GM23338 (cell line): ENCODE data around the gene GPRIN1. TPM values are rescaled to one million over a fixed set of nuclear protein-coding genes. Genes with fewer than 3 reads are reported as not detected.

Experiments
- ATAC-seq: fragments of 200-7000 bp; cut with Tn5 transposase; 3 replicates; pipeline ENCODE4 v1.9.1; 2020
- DNase-seq: peaks from one replicate; pipeline ENCODE4 v3.0.0-alpha.2; 2015; ENCODE audit warnings: low spot score
- H2AFZ ChIP-seq: fragments of 200-600 bp; sonication (generic); 2 replicates; pipeline ENCODE4 v1.8.0; 2016; ENCODE audit warnings: antibody characterized with exemption, mild to moderate bottlenecking, moderate library complexity
- H3F3A ChIP-seq: fragments of 200-600 bp; sonication (generic); replicated peaks from 2 replicates; pipeline ENCODE4 v1.8.0; 2017; ENCODE audit warnings: antibody characterized with exemption, mixed run types, low read depth
- H3K27ac ChIP-seq: fragments of 200-600 bp; sonication (generic); 2 replicates; pipeline ENCODE4 v1.6.1; 2016; ENCODE audit warnings: low read depth
- H3K27me3 ChIP-seq: fragments of 200-600 bp; sonication (generic); 2 replicates; pipeline ENCODE4 v1.8.0; 2016; ENCODE audit warnings: mild to moderate bottlenecking, mixed run types, moderate library complexity; ENCODE audit not compliant: insufficient read depth
- H3K36me3 ChIP-seq: fragments of 200-600 bp; sonication (generic); 2 replicates; pipeline ENCODE4 v1.8.0; 2016; ENCODE audit warnings: mild to moderate bottlenecking; ENCODE audit not compliant: insufficient read depth
- H3K4me1 ChIP-seq: fragments of 200-600 bp; sonication (generic); 2 replicates; pipeline ENCODE4 v1.8.0; 2016; ENCODE audit warnings: mild to moderate bottlenecking, moderate library complexity; ENCODE audit not compliant: insufficient read depth
- H3K4me2 ChIP-seq: fragments of 200-600 bp; sonication (generic); 2 replicates; pipeline ENCODE4 v1.7.1; 2017; ENCODE audit warnings: mixed run types
- H3K4me3 ChIP-seq: fragments of 200-600 bp; sonication (generic); 2 replicates; pipeline ENCODE4 v1.6.1; 2016; ENCODE audit warnings: mixed run types
- H3K79me2 ChIP-seq: fragments of 200-600 bp; sonication (generic); replicated peaks from 2 replicates; pipeline ENCODE4 v1.8.0; 2017; ENCODE audit warnings: mild to moderate bottlenecking; ENCODE audit not compliant: insufficient read depth
- H3K9me2 ChIP-seq: fragments of 200-600 bp; sonication (generic); 2 replicates; pipeline ENCODE4 v1.8.0; 2017; ENCODE audit not compliant: insufficient read depth
- H4K20me1 ChIP-seq: fragments of 200-600 bp; sonication (generic); replicated peaks from 2 replicates; pipeline ENCODE4 v1.8.0; 2017; ENCODE audit warnings: mild to moderate bottlenecking; ENCODE audit not compliant: insufficient read depth
- H3K27ac Mint-ChIP-seq: 2 replicates; pipeline ENCODE4 v1.8.0; 2020; ENCODE audit warnings: inconsistent platforms, mild to moderate bottlenecking, moderate library complexity, mixed read lengths
- H3K27me3 Mint-ChIP-seq: 3 replicates; pipeline ENCODE4 v1.8.0; 2022; ENCODE audit warnings: low read depth, mild to moderate bottlenecking, moderate library complexity, mixed read lengths, inconsistent platforms; ENCODE audit not compliant: insufficient read depth, poor library complexity
- H3K36me3 Mint-ChIP-seq: 3 replicates; pipeline ENCODE4 v1.8.0; 2021; ENCODE audit warnings: low read depth, mild to moderate bottlenecking, inconsistent platforms, moderate library complexity, mixed read lengths
- H3K4me1 Mint-ChIP-seq: 3 replicates; pipeline ENCODE4 v1.8.0; 2020; ENCODE audit warnings: mild to moderate bottlenecking, inconsistent platforms, mixed read lengths
- H3K4me3 Mint-ChIP-seq: 3 replicates; pipeline ENCODE4 v1.8.0; 2021; ENCODE audit warnings: moderate library complexity, mild to moderate bottlenecking, inconsistent platforms, mixed read lengths
- H3K9me3 Mint-ChIP-seq: 3 replicates; pipeline ENCODE4 v1.8.0; 2020; ENCODE audit warnings: moderate library complexity, mild to moderate bottlenecking, inconsistent platforms, mixed read lengths
- CREB1 ChIP-seq: fragments of 250-450 bp; sonication (Bioruptor Pico); IDR thresholded peaks from 2 replicates; pipeline ENCODE4 v1.5.0; 2020; ENCODE audit warnings: low read depth, mild to moderate bottlenecking, moderate library complexity
- CTCF ChIP-seq, 2 experiments: fragments of 200-600 bp in 1 of 2; sonication (generic) in 1 of 2; conservative IDR thresholded peaks; 2 replicates each; pipeline versions ENCODE4 v1.5.1 to v1.6.1; 2016 to 2017; ENCODE audit warnings: antibody characterized with exemption in 2 of 2, low read depth in 2 of 2, mild to moderate bottlenecking in 2 of 2, moderate library complexity in 1 of 2
- ETS1 ChIP-seq: IDR thresholded peaks from 2 replicates; pipeline ENCODE4 v1.6.1; 2016; ENCODE audit warnings: antibody characterized with exemption
- EZH2 ChIP-seq: fragments of 200-600 bp; sonication (generic); IDR thresholded peaks from one replicate; pipeline ENCODE4 v1.8.0; 2017; ENCODE audit warnings: antibody characterized with exemption, mild to moderate bottlenecking, low read depth; ENCODE audit not compliant: unreplicated experiment
- EZH2phosphoT487 ChIP-seq: fragments of 200-600 bp; sonication (generic); IDR thresholded peaks from one replicate; pipeline ENCODE4 v1.8.1; 2018; ENCODE audit warnings: antibody characterized with exemption; ENCODE audit not compliant: unreplicated experiment
- JUNB ChIP-seq: IDR thresholded peaks from one replicate; pipeline ENCODE4 v1.6.1; 2016; ENCODE audit warnings: antibody characterized with exemption; ENCODE audit not compliant: unreplicated experiment
- NANOG ChIP-seq: IDR thresholded peaks from 2 replicates; pipeline ENCODE4 v1.6.1; 2016; ENCODE audit warnings: antibody characterized with exemption, borderline replicate concordance
- POLR2AphosphoS5 ChIP-seq: IDR thresholded peaks from 2 replicates; pipeline ENCODE4 v1.6.1; 2016; ENCODE audit warnings: antibody characterized with exemption, low read depth
- REST ChIP-seq: IDR thresholded peaks from one replicate; pipeline ENCODE4 v1.6.1; 2018; ENCODE audit warnings: antibody characterized with exemption; ENCODE audit not compliant: unreplicated experiment
- STAT1 ChIP-seq: IDR thresholded peaks from one replicate; pipeline ENCODE4 v1.6.1; 2016; ENCODE audit warnings: antibody characterized with exemption; ENCODE audit not compliant: unreplicated experiment
- ZNF114 ChIP-seq: fragments of 250-450 bp; sonication (Bioruptor Pico); IDR thresholded peaks from 2 replicates; pipeline ENCODE4 v1.5.0; 2020; ENCODE audit warnings: mild to moderate bottlenecking, moderate library complexity
- ZNF331 ChIP-seq: fragments of 250-450 bp; sonication (Bioruptor Pico); IDR thresholded peaks from 2 replicates; pipeline ENCODE4 v1.5.0; 2020; ENCODE audit warnings: low read depth, mild to moderate bottlenecking, moderate library complexity
- ZNF462 ChIP-seq: fragments of 250-450 bp; sonication (Bioruptor Pico); IDR thresholded peaks from 2 replicates; pipeline ENCODE4 v1.5.0; 2020; ENCODE audit warnings: mild to moderate bottlenecking, moderate library complexity
- polyA plus RNA-seq: library from polyadenylated mRNA; unstranded; fragments of >200 nt; fragmentation: Nextera tagmentation; extraction: Ambion mirVana; gene quantifications from 2 replicates; pipeline ENCODE4 v1.2.1, GENCODE V29; 2016
- total RNA-seq: library from RNA; depleted of rRNA; stranded (reverse); fragments of >200 nt; shearing (Covaris generic); gene quantifications from 2 replicates; pipeline ENCODE4 v1.2.3, GENCODE V29; 2014

Gene GPRIN1
- total and polyA plus RNA-seq, 2 experiments from 2014 or later = 3.8 to 14.6 TPM

GRCh38 chr5:176644294-176644693 is 34.3 kb upstream of the GPRIN1 start:
- no peak overlapping the region; the same call in 1 of the 2 replicates for H2AFZ ChIP-seq
- TF ChIP-seq CREB1 (CRISPR knock-in tag) (no peak), CTCF (conservative IDR thresholded peaks at IDR 0.05; ENCODE audit: low read depth in 2 of 2) (no peak), POLR2AphosphoS5 (no peak), EZH2 (no peak), ETS1 (no peak), ZNF462 (CRISPR knock-in tag) (no peak), ZNF114 (CRISPR knock-in tag) (no peak), STAT1 (no peak), NANOG (no peak), EZH2phosphoT487 (no peak), ZNF331 (CRISPR knock-in tag) (no peak), REST (no peak), JUNB (no peak)
- H3K36me3 ChIP-seq = no peaks in the 10 kb centered on the region
- Mint-ChIP-seq H3K27me3 (peaks cover 12% of the 10 kb centered on the region), H3K9me3 (no peaks in the 10 kb centered on the region; the same call in 2 of the 3 replicates), H3K4me1 (peaks cover 35% of the 10 kb centered on the region), H3K27ac (no peak overlapping the region), H3K4me3 (no peak overlapping the region), H3K36me3 (no peaks in the 10 kb centered on the region)
- DNase-seq = no peak
- H3K27me3 ChIP-seq = no peaks in the 10 kb centered on the region
- H3K9me2 ChIP-seq = no peaks in the 10 kb centered on the region
- H3K4me1 ChIP-seq = peaks cover 11% of the 10 kb centered on the region
- 0 out of 2 replicates have a peak, but pooled peaks cover 5% of the 10 kb centered on the region for H3F3A ChIP-seq
- no peak for ATAC-seq
- H3K4me3 ChIP-seq = no peak overlapping the region
- no peak overlapping the region for H3K4me2 ChIP-seq
- peaks cover 11% of the 10 kb centered on the region for H3K79me2 ChIP-seq
- H3K27ac ChIP-seq = no peak overlapping the region
- H4K20me1 ChIP-seq = no peaks in the 10 kb centered on the region
